Thyroid gland (tissue), 4 donors: ENCODE data around the gene LAMA2. TPM values are rescaled to one million over a fixed set of nuclear protein-coding genes. Genes with fewer than 3 reads are reported as not detected.

Experiments
- DNase-seq, 2 donors: peaks; one replicate each; pipeline ENCODE4 v3.0.0-alpha.2; 2019
- H3K27ac ChIP-seq, 3 donors: fragments of 200-600 bp; sonication (generic); 1 replicate in 2 of 3; 2 replicates in 1 of 3; pipeline ENCODE4 v1.5.1; 2016 to 2019; ENCODE audit warnings: mild to moderate bottlenecking in 1 of 3, moderate library complexity in 1 of 3
- H3K27me3 ChIP-seq: fragments of 200-600 bp; sonication (generic); one replicate; pipeline ENCODE4 v1.5.1; 2019
- H3K36me3 ChIP-seq, 2 donors: fragments of 200-600 bp; sonication (generic); one replicate each; pipeline ENCODE4 v1.5.1; 2016 to 2019
- H3K4me1 ChIP-seq, 2 donors: fragments of 200-600 bp; sonication (generic); one replicate each; pipeline ENCODE4 v1.5.1; 2017 to 2019
- H3K4me3 ChIP-seq, 3 donors: fragments of 200-600 bp; sonication (generic); replicated peaks in 1 of 3; 1 replicate in 2 of 3; 2 replicates in 1 of 3; pipeline ENCODE4 v1.5.1; 2016; ENCODE audit warnings: mild to moderate bottlenecking in 1 of 3
- H3K9me3 ChIP-seq: fragments of 200-600 bp; sonication (generic); one replicate; pipeline ENCODE4 v1.5.1; 2017
- CTCF ChIP-seq, 6 experiments: fragments of 200-600 bp in 3 of 6; fragments of 450-650 bp in 3 of 6; sonication (generic) in 3 of 6; IDR thresholded peaks; one replicate each; pipeline ENCODE4 v1.5.1; 2016 to 2019; ENCODE audit warnings: antibody characterized with exemption in 6 of 6, mild to moderate bottlenecking in 2 of 6, inconsistent platforms in 1 of 6, moderate library complexity in 1 of 6
- POLR2A ChIP-seq, 2 donors: fragments of 450-650 bp; IDR thresholded peaks; one replicate each; pipeline ENCODE4 v1.6.1; 2017; ENCODE audit warnings: antibody characterized with exemption in 2 of 2, mild to moderate bottlenecking in 2 of 2, moderate library complexity in 1 of 2
- WGBS, 2 donors: methylation state at CpG; one replicate each; pipeline ENCODE4 v1.1.5; 2017; 5-methylcytosine and 5-hydroxymethylcytosine counted together
- intact Hi-C: fragments of 100-400 bp; cut with DNase I; formaldehyde crosslinking; loops from one replicate; pipeline ENCODE4 v1.15.1; 2023
- small RNA-seq: library from RNA; depleted of rRNA; stranded (forward); fragments of <200 nt; gene quantifications from one replicate; pipeline ENCODE3, GENCODE V24; 2016
- total RNA-seq, 4 donors: library from RNA; depleted of rRNA; stranded (reverse); fragments of >200 nt; gene quantifications; one replicate each; pipeline ENCODE4 v1.2.3, GENCODE V29; 2016

LAMA2 gene
- total RNA-seq, 4 donors from 2014 or later = 41.4 to 117 (median 78.9) TPM

GRCh38 chr6:129555206-129555832, 672.4 kb downstream of the LAMA2 start:
- intact Hi-C loops = no loop called here
- DNase-seq = no peak
- TF ChIP-seq POLR2A (IDR thresholded peaks at IDR 0.05) = no peak
- TF ChIP-seq CTCF (IDR thresholded peaks at IDR 0.05) = no peak
- Histone ChIP-seq H3K4me1 (no peaks in the 10 kb centered on the region), H3K36me3 (no peaks in the 10 kb centered on the region), H3K27me3 (no peaks in the 10 kb centered on the region), H3K4me3 (no peak overlapping the region), H3K9me3 (no peaks in the 10 kb centered on the region), H3K27ac (no peak overlapping the region)
- WGBS, 2 donors = 61 to 64% methylated on average over 5 of the region's 5 CpGs

GRCh38 chr6:129558248-129558647, 675.3 kb downstream of the LAMA2 start:
- WGBS, 2 donors = 89 to 93% methylated on average over 1 of the region's 1 CpG
- Histone ChIP-seq H3K4me3 (no peak overlapping the region), H3K4me1 (no peaks in the 10 kb centered on the region), H3K36me3 (no peaks in the 10 kb centered on the region), H3K9me3 (no peaks in the 10 kb centered on the region), H3K27me3 (no peaks in the 10 kb centered on the region), H3K27ac (no peak overlapping the region)
- intact Hi-C loops = no loop called here
- DNase-seq = no peak
- no peak for TF ChIP-seq POLR2A (IDR thresholded peaks at IDR 0.05)
- no peak for TF ChIP-seq CTCF (IDR thresholded peaks at IDR 0.05)

DNA sequence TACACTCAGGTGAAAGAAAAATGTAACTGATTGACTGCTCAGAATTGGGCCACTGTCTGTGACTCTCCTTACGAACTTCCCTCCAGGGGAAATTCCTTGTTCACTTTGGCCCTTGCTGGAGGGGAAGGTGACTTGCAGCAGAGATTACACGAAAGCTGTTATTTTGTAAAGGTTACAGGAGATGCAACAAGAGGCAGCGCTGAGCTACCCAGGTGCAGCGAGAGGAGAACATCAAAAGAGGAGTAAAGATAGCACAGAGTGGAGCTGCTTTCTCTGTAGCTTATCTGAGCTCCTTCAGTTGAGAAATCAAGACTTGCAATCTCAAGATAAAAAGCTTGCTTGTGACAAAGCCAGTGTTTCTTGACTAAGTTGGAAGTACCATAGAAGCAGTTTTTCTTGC, 682.4 kb downstream of the LAMA2 start:
- Histone ChIP-seq H3K27me3 (no peaks in the 10 kb centered on the region), H3K4me1 (no peaks in the 10 kb centered on the region), H3K27ac (no peak overlapping the region), H3K9me3 (no peaks in the 10 kb centered on the region), H3K4me3 (no peak overlapping the region), H3K36me3 (no peaks in the 10 kb centered on the region)
- TF ChIP-seq CTCF (IDR thresholded peaks at IDR 0.05) (no peak), POLR2A (IDR thresholded peaks at IDR 0.05) (no peak)
- 62 to 64% methylated on average over 4 of the region's 4 CpGs for WGBS, 2 donors
- no peak for DNase-seq
- intact Hi-C loops = loop anchor here (5.0 kb wide), 1 partner anchor 68 kb away; no protein-coding TSS in a partner anchor

GRCh38 chr6:129565811-129566210, 682.9 kb downstream of the LAMA2 start:
- H3K9me3 ChIP-seq = no peaks in the 10 kb centered on the region
- no peaks in the 10 kb centered on the region for H3K36me3 ChIP-seq
- 33 to 45% methylated on average over 2 of the region's 2 CpGs for WGBS, 2 donors
- H3K27me3 ChIP-seq = no peaks in the 10 kb centered on the region
- H3K4me3 ChIP-seq = no peak overlapping the region
- intact Hi-C loops = loop anchor here (5.0 kb wide), 1 partner anchor 69 kb away; no protein-coding TSS in a partner anchor
- TF ChIP-seq POLR2A (IDR thresholded peaks at IDR 0.05) (no peak), CTCF (IDR thresholded peaks at IDR 0.05) (no peak)
- no peaks in the 10 kb centered on the region for H3K4me1 ChIP-seq
- DNase-seq = no peak
- H3K27ac ChIP-seq = no peak overlapping the region

Small RNA genes lying within 50 kb of the gene (small RNA-seq; reads per million reads assigned to genes)
- gene RNU6-861P = not detected
